OCI-LY3 (cell line): ENCODE results near the gene VPS45.

Experiments
- CTCF ChIP-seq: fragments of 200-600, 300-600 bp; sonication (generic); IDR thresholded peaks from 2 replicates; pipeline ENCODE4 v1.5.1; 2014; ENCODE audit warnings: antibody characterized with exemption, low read length, low read depth
- EZH2phosphoT487 ChIP-seq: fragments of 200-600 bp; shearing (Covaris generic); IDR thresholded peaks from 2 replicates; pipeline ENCODE4 v1.6.1; 2018; ENCODE audit warnings: antibody characterized with exemption, mixed run types, low read depth

DNA sequence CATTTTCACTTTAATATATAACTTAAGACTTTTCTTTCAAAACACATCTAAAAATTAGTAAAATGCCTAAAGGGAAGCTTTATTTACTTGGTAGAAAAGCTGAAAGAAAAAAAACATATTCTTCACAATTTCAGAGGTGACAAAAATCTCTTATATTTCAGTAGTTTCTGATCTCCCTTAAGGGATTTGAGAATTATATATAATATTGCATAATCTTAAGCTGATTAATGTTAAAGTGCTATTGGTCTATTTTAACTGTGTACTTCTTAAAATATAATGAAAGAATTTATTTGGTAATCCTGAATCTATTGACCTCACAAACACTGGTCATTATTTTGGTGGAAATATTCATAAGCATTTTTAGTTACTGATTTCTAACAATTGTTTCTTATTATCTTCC lies 1.2 kb upstream of the VPS45 start:
- no peak for TF ChIP-seq CTCF
- no peak for TF ChIP-seq EZH2phosphoT487
